ENCODE data around the gene CLIC4. TPM values are rescaled to one million over a fixed set of nuclear protein-coding genes. Genes with fewer than 3 reads are reported as not detected.
"Not testable (repeated sequence)": the region's sequence is repeated elsewhere in the genome, so short reads cannot be mapped to it uniquely, and the experiment has no call there.

CLIC4 gene
- total RNA-seq, 1 donor from 2014 or later: 200 TPM

DNA sequence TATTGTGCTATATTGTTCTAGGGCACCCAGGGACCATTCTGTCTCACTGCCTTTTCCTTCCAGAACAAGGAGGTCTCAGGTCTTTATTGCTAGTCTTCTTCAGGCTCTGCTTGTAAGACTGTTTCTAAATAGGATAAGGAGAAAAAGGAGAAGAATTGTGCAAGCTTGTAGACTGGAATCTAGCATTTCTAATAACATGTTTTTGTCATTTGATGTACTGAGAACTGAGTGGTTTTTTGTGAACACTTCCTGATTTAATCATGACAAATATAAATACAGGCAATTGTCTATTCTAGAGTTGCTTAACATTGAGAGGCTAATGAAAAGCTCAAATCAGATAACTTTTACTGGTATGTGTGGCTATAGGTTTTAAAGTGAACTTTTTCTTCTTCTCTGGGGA lies 77.6 kb downstream of the CLIC4 start:
- Histone ChIP-seq H3K4me3 (no peak overlapping the region), H3K27ac (no peak overlapping the region), H3K27me3 (no peaks in the 10 kb centered on the region), H3K9me3 (no peaks in the 10 kb centered on the region), H3K36me3 (peaks cover 4% of the 10 kb centered on the region), H3K4me1 (peaks cover 21% of the 10 kb centered on the region)
- TF ChIP-seq, protein P1, sequence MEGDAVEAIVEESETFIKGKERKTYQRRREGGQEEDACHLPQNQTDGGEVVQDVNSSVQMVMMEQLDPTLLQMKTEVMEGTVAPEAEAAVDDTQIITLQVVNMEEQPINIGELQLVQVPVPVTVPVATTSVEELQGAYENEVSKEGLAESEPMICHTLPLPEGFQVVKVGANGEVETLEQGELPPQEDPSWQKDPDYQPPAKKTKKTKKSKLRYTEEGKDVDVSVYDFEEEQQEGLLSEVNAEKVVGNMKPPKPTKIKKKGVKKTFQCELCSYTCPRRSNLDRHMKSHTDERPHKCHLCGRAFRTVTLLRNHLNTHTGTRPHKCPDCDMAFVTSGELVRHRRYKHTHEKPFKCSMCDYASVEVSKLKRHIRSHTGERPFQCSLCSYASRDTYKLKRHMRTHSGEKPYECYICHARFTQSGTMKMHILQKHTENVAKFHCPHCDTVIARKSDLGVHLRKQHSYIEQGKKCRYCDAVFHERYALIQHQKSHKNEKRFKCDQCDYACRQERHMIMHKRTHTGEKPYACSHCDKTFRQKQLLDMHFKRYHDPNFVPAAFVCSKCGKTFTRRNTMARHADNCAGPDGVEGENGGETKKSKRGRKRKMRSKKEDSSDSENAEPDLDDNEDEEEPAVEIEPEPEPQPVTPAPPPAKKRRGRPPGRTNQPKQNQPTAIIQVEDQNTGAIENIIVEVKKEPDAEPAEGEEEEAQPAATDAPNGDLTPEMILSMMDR (IDR thresholded peaks at IDR 0.05): no peak
- ATAC-seq (peak; percentile 40), DNase-seq (no peak)
- intact Hi-C loops (cut with DNase I): no loop called here

DNA sequence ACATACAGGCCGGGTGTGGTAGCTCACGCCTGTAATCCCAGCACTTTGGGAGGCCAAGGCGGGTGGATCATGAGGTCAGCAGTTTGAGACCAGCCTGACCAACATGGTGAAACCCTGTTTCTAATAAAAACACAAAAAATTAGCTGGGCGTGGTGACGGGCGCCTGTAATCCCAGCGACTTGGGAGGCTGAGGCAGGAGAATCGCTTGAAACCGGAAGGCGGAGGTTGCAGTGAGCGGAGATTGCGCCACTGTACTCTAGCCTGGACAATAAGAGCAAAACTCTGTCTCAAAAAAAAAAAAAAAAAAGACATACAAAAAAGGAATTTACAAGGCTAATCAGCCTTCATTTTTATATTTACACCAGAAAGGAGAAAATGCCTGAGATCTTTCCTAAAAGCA lies 78.2 kb downstream of the CLIC4 start:
- H3K27ac ChIP-seq; H3K27me3 ChIP-seq; H3K4me3 ChIP-seq; ATAC-seq; intact Hi-C loops (cut with DNase I); H3K36me3 ChIP-seq; H3K9me3 ChIP-seq: not testable (repeated sequence)
- DNase-seq: peak; percentile 75
- peaks cover 22% of the 10 kb centered on the region for H3K4me1 ChIP-seq

DNA sequence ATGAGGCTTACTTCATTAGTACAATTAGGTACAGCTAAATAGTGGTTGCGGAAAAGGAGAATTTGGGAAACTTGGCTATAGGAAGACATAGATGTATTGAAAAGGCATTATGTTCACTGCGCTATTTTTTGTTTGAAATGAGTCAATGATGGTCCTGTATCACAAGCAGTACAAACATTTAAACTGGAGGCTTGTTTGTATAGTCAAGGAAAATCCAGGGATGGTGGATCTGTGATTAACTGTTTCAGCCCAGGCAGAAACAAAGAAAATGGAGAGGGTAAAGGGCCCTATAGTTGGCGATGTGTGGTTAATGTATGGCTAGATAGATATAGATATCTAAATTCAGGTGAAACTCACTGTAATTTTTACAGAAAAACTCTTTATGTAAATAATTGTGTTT lies 79.9 kb downstream of the CLIC4 start:
- H3K27ac ChIP-seq: no peak overlapping the region
- TF ChIP-seq, protein P1 (IDR thresholded peaks at IDR 0.05): no peak
- H3K4me1 ChIP-seq: peaks cover 32% of the 10 kb centered on the region
- DNase-seq: no peak
- intact Hi-C loops (cut with DNase I): loop anchor here (5.0 kb wide), 1 partner anchor 138 kb away; no protein-coding TSS in a partner anchor
- ATAC-seq: no peak
- no peaks in the 10 kb centered on the region for H3K27me3 ChIP-seq
- H3K4me3 ChIP-seq: no peak overlapping the region
- no peaks in the 10 kb centered on the region for H3K9me3 ChIP-seq
- H3K36me3 ChIP-seq: peaks cover 4% of the 10 kb centered on the region

DNA sequence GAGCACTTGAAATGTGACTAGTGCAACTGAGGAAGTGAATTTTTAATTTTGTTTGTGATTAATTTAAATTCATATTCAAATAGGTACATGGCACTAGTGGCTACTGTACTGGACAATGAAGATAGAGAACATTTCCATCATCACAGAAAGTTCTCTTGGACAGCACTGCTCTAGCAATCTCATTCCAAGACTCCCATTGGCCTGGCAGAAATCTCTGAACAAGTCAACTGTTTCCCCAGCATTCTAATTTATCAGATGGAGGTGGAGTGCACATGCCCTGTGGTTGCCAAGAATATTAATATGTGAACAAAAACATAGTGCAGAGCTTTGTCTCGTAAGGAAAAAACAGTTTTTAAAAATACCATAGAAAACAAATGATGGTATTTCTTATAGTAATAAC lies 81.3 kb downstream of the CLIC4 start:
- DNase-seq: no peak
- H3K36me3 ChIP-seq: peaks cover 4% of the 10 kb centered on the region
- ATAC-seq: no peak
- H3K27me3 ChIP-seq: no peaks in the 10 kb centered on the region
- H3K4me3 ChIP-seq: no peak overlapping the region
- TF ChIP-seq, protein P1 (IDR thresholded peaks at IDR 0.05): no peak
- intact Hi-C loops (cut with DNase I): loop anchor here (5.0 kb wide), 1 partner anchor 139 kb away; no protein-coding TSS in a partner anchor
- no peak overlapping the region for H3K27ac ChIP-seq
- H3K4me1 ChIP-seq: peaks cover 44% of the 10 kb centered on the region
- H3K9me3 ChIP-seq: no peaks in the 10 kb centered on the region

DNA sequence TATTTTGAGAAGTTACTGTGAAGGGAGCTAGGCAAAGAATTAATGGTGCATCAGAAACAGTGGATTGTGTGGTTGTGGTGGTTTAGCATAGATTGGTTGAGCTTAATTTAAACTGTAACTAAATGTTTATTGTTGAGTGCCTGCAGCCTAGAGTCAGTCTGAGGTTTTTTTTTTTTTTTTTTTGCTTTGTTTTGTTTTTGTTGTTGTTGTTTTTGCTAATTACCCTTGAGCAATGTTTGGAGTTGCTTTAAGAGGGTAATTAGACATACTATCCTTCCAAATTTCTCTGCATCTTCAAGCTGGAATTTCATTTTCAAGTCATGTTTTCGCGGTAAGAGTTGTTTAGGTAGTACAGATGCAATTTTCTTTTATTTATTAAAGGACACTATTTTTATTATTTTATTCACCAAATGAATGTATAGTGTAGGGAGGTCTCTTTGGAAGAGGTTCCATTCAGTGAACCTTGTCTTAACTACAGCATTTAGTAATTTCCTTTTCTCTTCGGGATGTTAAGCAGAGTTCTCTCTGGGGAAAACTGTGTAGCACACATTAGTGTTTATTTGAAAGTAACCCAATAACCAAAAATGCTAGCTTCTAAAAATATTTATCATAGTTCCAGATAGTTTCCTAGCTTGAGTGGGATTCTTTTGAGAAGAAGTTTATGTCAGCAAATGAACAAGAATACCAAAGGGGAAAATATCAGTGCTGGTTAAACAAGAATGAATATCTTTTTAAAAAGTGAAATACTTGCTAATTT lies 82.3 kb downstream of the CLIC4 start:
- DNase-seq (no peak), ATAC-seq (no peak)
- intact Hi-C loops (cut with DNase I): loop anchor here (5.0 kb wide), 1 partner anchor 140 kb away; no protein-coding TSS in a partner anchor
- Histone ChIP-seq H3K4me3 (no peak overlapping the region), H3K27me3 (no peaks in the 10 kb centered on the region), H3K4me1 (peaks cover 42% of the 10 kb centered on the region), H3K36me3 (peaks cover 4% of the 10 kb centered on the region), H3K27ac (no peak overlapping the region), H3K9me3 (no peaks in the 10 kb centered on the region)
- TF ChIP-seq, protein P1 (IDR thresholded peaks at IDR 0.05): no peak

DNA sequence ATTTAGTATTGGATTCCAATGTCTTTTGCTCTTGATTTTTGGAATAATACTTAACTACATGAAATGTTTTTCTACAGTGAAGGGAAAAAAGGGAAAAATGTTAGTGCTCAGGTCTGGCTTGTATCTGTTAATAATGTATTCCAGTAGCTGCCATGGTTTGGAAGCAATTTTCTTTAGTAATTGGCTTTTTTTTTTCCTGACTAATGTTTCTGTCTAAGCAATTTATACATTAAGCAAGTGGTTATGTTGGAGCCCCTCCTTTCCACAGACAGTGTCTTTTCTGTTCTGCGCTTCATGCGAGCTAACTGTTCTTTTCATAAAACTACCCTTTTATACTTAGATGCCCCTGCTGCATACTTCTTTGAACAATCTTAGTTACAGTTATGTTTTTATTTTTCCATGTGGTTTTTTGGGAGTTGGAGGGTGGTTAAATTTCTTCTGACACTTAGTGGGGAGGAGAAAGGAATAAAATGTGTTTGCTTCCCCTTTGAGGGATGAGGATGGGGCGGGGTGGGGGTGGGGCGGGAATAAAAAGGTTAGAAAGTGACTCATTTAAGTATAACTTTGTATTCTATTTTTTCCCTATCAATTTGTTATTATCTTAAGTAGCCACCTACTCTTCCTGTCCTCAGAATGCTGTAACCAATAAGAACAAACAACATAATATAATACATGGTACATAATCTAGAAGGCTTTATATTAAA lies 83.1 kb downstream of the CLIC4 start:
- no peak for ATAC-seq
- no peak for DNase-seq
- TF ChIP-seq, protein P1 (IDR thresholded peaks at IDR 0.05): no peak
- Histone ChIP-seq H3K4me1 (peaks cover 35% of the 10 kb centered on the region), H3K27me3 (no peaks in the 10 kb centered on the region), H3K27ac (no peak overlapping the region), H3K36me3 (peaks cover 4% of the 10 kb centered on the region), H3K4me3 (no peak overlapping the region), H3K9me3 (no peaks in the 10 kb centered on the region)
- intact Hi-C loops (cut with DNase I): loop anchor here (5.0 kb wide), 1 partner anchor 141 kb away; no protein-coding TSS in a partner anchor
